ENCODE data around the gene ILDR2.

Gene ILDR2

DNA sequence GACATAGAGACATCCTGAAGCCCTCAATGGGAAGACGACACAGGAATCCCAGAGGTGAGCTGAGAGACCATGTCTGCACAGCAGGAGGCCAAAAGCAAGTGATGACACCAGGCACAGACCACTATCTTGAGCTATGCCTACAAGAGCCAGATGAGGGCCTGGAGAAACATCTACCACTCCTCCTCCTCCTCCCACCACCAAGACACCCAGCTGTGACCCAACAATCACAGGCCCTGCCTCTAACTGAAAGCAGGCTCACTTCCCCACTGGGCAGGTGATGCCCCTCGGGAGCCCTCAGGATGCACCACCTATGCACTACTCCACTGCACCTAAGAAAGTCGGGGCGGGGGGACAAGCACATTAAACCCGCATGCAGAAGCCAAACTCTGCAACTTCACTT, 115.7 kb downstream of the ILDR2 start:
- peaks cover 2% of the 10 kb centered on the region for H3K79me1 ChIP-seq (ENCODE audit: low read depth, low read length)
- no peak overlapping the region for H3K4ac ChIP-seq (ENCODE audit: low read length)
- H3K9me3 ChIP-seq (replicated peaks in 1 of 2; ENCODE audit: control insufficient read depth in 2 of 2, insufficient read depth in 1 of 2, low read depth in 1 of 2, low read length in 2 of 2): no peaks in the 10 kb centered on the region
- H3K4me2 ChIP-seq (ENCODE audit: insufficient read depth, low read length, poor library complexity, severe bottlenecking): no peak overlapping the region
- no peak overlapping the region for H2BK5ac ChIP-seq (ENCODE audit: low read length)
- WGBS, 2 donors (ENCODE audit: extremely low coverage in 2 of 2, insufficient read length in 2 of 2, insufficient replicate concordance in 1 of 2): no CpG with 5 or more reads among the region's 5 CpGs
- H4K91ac ChIP-seq (ENCODE audit: low read depth, low read length, poor library complexity): no peak overlapping the region
- DNase-seq (ENCODE audit: low spot score): no peak
- no peak overlapping the region for H3K4me3 ChIP-seq (ENCODE audit: low read length in 2 of 2)
- no peak overlapping the region for H4K8ac ChIP-seq (ENCODE audit: low read depth, low read length)
- H3K36me3 ChIP-seq (replicated peaks in 1 of 2; ENCODE audit: control insufficient read depth in 2 of 2, insufficient read depth in 2 of 2, low read length in 2 of 2): peaks cover 22 to 100% of the 10 kb centered on the region in 2 donors
- no peak overlapping the region for H3K27ac ChIP-seq (replicated peaks; ENCODE audit: low read length)
- H3K14ac ChIP-seq (ENCODE audit: low read length): peak overlapping the region; percentile 27
- H2BK120ac ChIP-seq (ENCODE audit: low read depth, low read length): no peak overlapping the region
- peaks cover 0 to 9% of the 10 kb centered on the region in 2 donors for H3K4me1 ChIP-seq (ENCODE audit: control insufficient read depth in 2 of 2, insufficient read depth in 1 of 2, low read depth in 1 of 2, low read length in 2 of 2)
- no peak overlapping the region for H3K18ac ChIP-seq (ENCODE audit: low read length)
- H2AK5ac ChIP-seq (ENCODE audit: low read depth, low read length): no peak overlapping the region
- H3K27me3 ChIP-seq (ENCODE audit: control insufficient read depth in 3 of 3, insufficient read depth in 3 of 3, low read depth in 1 of 3, low read length in 3 of 3): no peaks in the 10 kb centered on the region
- no peak overlapping the region for H3K23ac ChIP-seq (ENCODE audit: low read depth, low read length, poor library complexity)
- H3K9ac ChIP-seq (ENCODE audit: low read depth, low read length, poor library complexity): no peak overlapping the region
- no peak overlapping the region for H2BK12ac ChIP-seq (ENCODE audit: low read length)
- no peak overlapping the region for H2AFZ ChIP-seq (ENCODE audit: low read length)
- no peak overlapping the region for H2BK15ac ChIP-seq (ENCODE audit: low read length)

GRCh38 chr1:166858726-166859419, 116.5 kb downstream of the ILDR2 start:
- H3K23ac ChIP-seq (ENCODE audit: low read depth, low read length, poor library complexity): no peak overlapping the region
- H2AK5ac ChIP-seq (ENCODE audit: low read depth, low read length): no peak overlapping the region
- peaks cover 2% of the 10 kb centered on the region for H3K79me1 ChIP-seq (ENCODE audit: low read depth, low read length)
- H3K4ac ChIP-seq (ENCODE audit: low read length): no peak overlapping the region
- peak overlapping the region; percentile 5 for H3K27ac ChIP-seq (replicated peaks; ENCODE audit: low read length)
- H2BK5ac ChIP-seq (ENCODE audit: low read length): no peak overlapping the region
- H3K4me1 ChIP-seq (ENCODE audit: control insufficient read depth in 2 of 2, insufficient read depth in 1 of 2, low read depth in 1 of 2, low read length in 2 of 2): peaks cover 0 to 9% of the 10 kb centered on the region in 2 donors
- no peak overlapping the region for H3K18ac ChIP-seq (ENCODE audit: low read length)
- H3K4me3 ChIP-seq (ENCODE audit: low read length in 2 of 2): no peak overlapping the region
- H3K4me2 ChIP-seq (ENCODE audit: insufficient read depth, low read length, poor library complexity, severe bottlenecking): no peak overlapping the region
- H2BK12ac ChIP-seq (ENCODE audit: low read length): no peak overlapping the region
- no peaks in the 10 kb centered on the region for H3K27me3 ChIP-seq (ENCODE audit: control insufficient read depth in 3 of 3, insufficient read depth in 3 of 3, low read depth in 1 of 3, low read length in 3 of 3)
- DNase-seq (ENCODE audit: low spot score): no peak
- no peak overlapping the region for H4K91ac ChIP-seq (ENCODE audit: low read depth, low read length, poor library complexity)
- H2BK15ac ChIP-seq (ENCODE audit: low read length): no peak overlapping the region
- H3K14ac ChIP-seq (ENCODE audit: low read length): no peak overlapping the region
- H2BK120ac ChIP-seq (ENCODE audit: low read depth, low read length): no peak overlapping the region
- H3K9me3 ChIP-seq (replicated peaks in 1 of 2; ENCODE audit: control insufficient read depth in 2 of 2, insufficient read depth in 1 of 2, low read depth in 1 of 2, low read length in 2 of 2): no peaks in the 10 kb centered on the region
- H3K9ac ChIP-seq (ENCODE audit: low read depth, low read length, poor library complexity): no peak overlapping the region
- H4K8ac ChIP-seq (ENCODE audit: low read depth, low read length): no peak overlapping the region
- WGBS, 2 donors (ENCODE audit: extremely low coverage in 2 of 2, insufficient read length in 2 of 2, insufficient replicate concordance in 1 of 2): no CpG with 5 or more reads among the region's 7 CpGs
- peaks cover 20 to 100% of the 10 kb centered on the region in 2 donors for H3K36me3 ChIP-seq (replicated peaks in 1 of 2; ENCODE audit: control insufficient read depth in 2 of 2, insufficient read depth in 2 of 2, low read length in 2 of 2)
- no peak overlapping the region for H2AFZ ChIP-seq (ENCODE audit: low read length)

Small RNAs within 50 kb of the gene (small RNA-seq; reads per million reads assigned to genes)
- 1.6 reads per million for gene RNA5SP65 (ENCODE audit: insufficient read depth)

All from neuronal stem cell (in vitro differentiated cells).